HepG2 (cell line): ENCODE measurements around the gene LRIG1. TPM values are rescaled to one million over a fixed set of nuclear protein-coding genes. Genes with fewer than 3 reads are reported as not detected.
A peak's percentile ranks its signal among the peaks of the same experiment; 100 is the strongest.

Source experiments
- ATF2 ChIP-seq: sonication (generic); formaldehyde crosslinking; IDR thresholded peaks from 2 replicates; pipeline ENCODE4 v1.4.0; 2020; ENCODE audit warnings: missing genetic modification reagents
- NR2F6 ChIP-seq, 2 experiments: IDR thresholded peaks; 2 replicates each; pipeline ENCODE4 v1.6.1; 2016; ENCODE audit warnings: antibody characterized with exemption in 1 of 2, mild to moderate bottlenecking in 1 of 2
- SOX6 ChIP-seq, 2 experiments: fragments of 450-650 bp in 1 of 2; sonication (generic) in 1 of 2; formaldehyde crosslinking in 1 of 2; IDR thresholded peaks; 2 replicates each; pipeline versions ENCODE4 v1.4.0 to v1.6.1; 2017 to 2020; ENCODE audit warnings: antibody characterized with exemption in 1 of 2, mild to moderate bottlenecking in 1 of 2, missing genetic modification reagents in 1 of 2
- SP140L ChIP-seq: sonication (generic); formaldehyde crosslinking; IDR thresholded peaks from 2 replicates; pipeline ENCODE4 v1.4.0; 2020; ENCODE audit warnings: missing genetic modification reagents, borderline replicate concordance
- TOE1 ChIP-seq: sonication (generic); formaldehyde crosslinking; IDR thresholded peaks from 2 replicates; pipeline ENCODE4 v1.4.0; 2020; ENCODE audit warnings: mild to moderate bottlenecking, missing genetic modification reagents
- ZNF121 ChIP-seq: sonication (generic); formaldehyde crosslinking; IDR thresholded peaks from 2 replicates; pipeline ENCODE4 v1.5.0; 2020; ENCODE audit warnings: mild to moderate bottlenecking, missing genetic modification reagents
- ZNF281 ChIP-seq: sonication (generic); formaldehyde crosslinking; IDR thresholded peaks from 2 replicates; pipeline ENCODE4 v1.4.0; 2020; ENCODE audit warnings: missing genetic modification reagents, borderline replicate concordance
- ZNF432 ChIP-seq: sonication (generic); formaldehyde crosslinking; IDR thresholded peaks from 2 replicates; pipeline ENCODE4 v1.5.0; 2020; ENCODE audit warnings: missing genetic modification reagents, mild to moderate bottlenecking, borderline replicate concordance
- ZNF496 ChIP-seq: sonication (generic); formaldehyde crosslinking; IDR thresholded peaks from 2 replicates; pipeline ENCODE4 v1.8.1; 2023; ENCODE audit warnings: mild to moderate bottlenecking, moderate library complexity, missing genetic modification reagents; ENCODE audit not compliant: insufficient replicate concordance
- ZNF747 ChIP-seq: sonication (generic); formaldehyde crosslinking; IDR thresholded peaks from 2 replicates; pipeline ENCODE4 v1.8.1; 2023; ENCODE audit warnings: missing genetic modification reagents, mild to moderate bottlenecking, borderline replicate concordance
- polyA plus RNA-seq, 8 experiments: library from polyadenylated mRNA; depleted of rRNA in 3 of 8; stranded (reverse) in 7 of 8; unstranded in 1 of 8; fragments of >200 nt; fragmentation: Illumina TruSeq in 4 of 8; extraction: Trizol in 4 of 8; gene quantifications; 2 replicates each; pipeline versions ENCODE4 v1.2.1 to v1.2.3, GENCODE V29; 2011 to 2016; ENCODE audit warnings: low read depth in 4 of 8, missing spikeins in 1 of 8, mixed read lengths in 1 of 8; ENCODE audit not compliant: insufficient read depth in 1 of 8
- total RNA-seq, 5 experiments: library from RNA; depleted of rRNA; stranded (reverse); fragments of >200 nt; fragmentation: Illumina TruSeq; extraction: Trizol; gene quantifications; 2 replicates each; pipeline ENCODE4 v1.2.3, GENCODE V29; 2016; ENCODE audit warnings: low read depth in 1 of 5
- TF ChIP-seq, protein P1 (sequence below): sonication (generic); formaldehyde crosslinking; IDR thresholded peaks from 2 replicates; pipeline ENCODE4 v1.5.0; 2020; ENCODE audit warnings: missing genetic modification reagents
- TF ChIP-seq, protein P2 (sequence below): IDR thresholded peaks from 2 replicates; pipeline ENCODE4 v1.4.0; 2020; ENCODE audit warnings: mild to moderate bottlenecking, missing genetic modification reagents
- TF ChIP-seq, protein P3 (sequence below): sonication (generic); formaldehyde crosslinking; IDR thresholded peaks from 2 replicates; pipeline ENCODE4 v1.8.0; 2022; ENCODE audit warnings: mild to moderate bottlenecking, missing genetic modification reagents, borderline replicate concordance
- TF ChIP-seq, protein P4 (sequence below): sonication (generic); formaldehyde crosslinking; IDR thresholded peaks from 2 replicates; pipeline ENCODE4 v1.4.0; 2020; ENCODE audit warnings: missing genetic modification reagents, borderline replicate concordance

LRIG1 gene
- total and polyA plus RNA-seq, 2 of the 13 experiments (the other 11 are each of a cell fraction or from before 2014, with no cell fraction given) = 17.8 to 24.8 TPM

DNA sequence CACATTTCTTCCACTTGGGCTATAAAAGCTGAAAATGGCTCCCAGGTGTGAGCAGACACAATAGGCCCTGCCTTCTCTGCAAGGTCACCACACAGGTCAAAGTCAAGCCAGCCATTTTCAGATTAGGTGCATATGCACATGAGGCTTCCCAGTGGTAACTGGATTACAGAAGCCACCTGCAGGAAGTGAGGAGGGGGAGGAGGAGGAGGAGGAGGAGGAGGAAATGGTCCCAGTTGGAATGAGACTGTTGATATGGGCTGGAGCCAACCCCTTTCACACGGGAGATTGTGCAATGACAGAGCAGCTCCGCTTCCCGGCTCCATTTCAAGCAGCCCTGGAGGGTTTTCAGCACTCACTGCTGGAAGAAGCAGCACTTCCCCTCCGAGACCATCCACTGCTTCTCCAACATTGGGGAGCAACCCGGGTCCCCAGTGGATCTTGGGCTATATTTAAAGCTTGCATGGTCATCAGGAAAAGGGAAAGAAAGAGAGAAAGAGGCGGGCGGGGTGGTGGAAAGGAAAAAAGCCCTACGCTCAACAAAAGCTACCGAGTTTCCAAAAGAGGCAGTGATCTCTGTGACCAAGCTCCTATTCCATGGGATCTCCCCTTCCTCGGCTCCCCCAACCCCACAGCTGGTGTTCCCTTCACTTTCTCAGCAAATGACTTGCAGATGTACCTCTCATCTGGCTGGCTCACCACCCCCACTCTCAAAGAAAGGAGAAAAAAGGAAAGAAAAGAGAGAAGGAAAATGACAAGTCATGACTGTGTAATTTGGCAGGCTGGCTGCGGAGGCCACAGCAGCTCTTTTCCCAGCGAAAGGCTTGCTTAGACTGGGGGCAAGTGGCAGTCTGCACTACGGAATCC lies 58.3 kb downstream of the LRIG1 start (continued):
- TF ChIP-seq, protein P1, sequence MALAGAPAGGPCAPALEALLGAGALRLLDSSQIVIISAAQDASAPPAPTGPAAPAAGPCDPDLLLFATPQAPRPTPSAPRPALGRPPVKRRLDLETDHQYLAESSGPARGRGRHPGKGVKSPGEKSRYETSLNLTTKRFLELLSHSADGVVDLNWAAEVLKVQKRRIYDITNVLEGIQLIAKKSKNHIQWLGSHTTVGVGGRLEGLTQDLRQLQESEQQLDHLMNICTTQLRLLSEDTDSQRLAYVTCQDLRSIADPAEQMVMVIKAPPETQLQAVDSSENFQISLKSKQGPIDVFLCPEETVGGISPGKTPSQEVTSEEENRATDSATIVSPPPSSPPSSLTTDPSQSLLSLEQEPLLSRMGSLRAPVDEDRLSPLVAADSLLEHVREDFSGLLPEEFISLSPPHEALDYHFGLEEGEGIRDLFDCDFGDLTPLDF = no peak
- TF ChIP-seq SOX6 (IDR thresholded peaks at IDR 0.05) (no peak), SOX6 (CRISPR knock-in tag; IDR thresholded peaks at IDR 0.05) (peak; percentile 76), ZNF121 (no peak), NR2F6 (IDR thresholded peaks at IDR 0.05) (peak; percentile 49; the same call in 1 of the 2 replicates), NR2F6 (CRISPR knock-in tag; IDR thresholded peaks at IDR 0.05) (peak; percentile 77), ZNF496 (CRISPR knock-in tag) (no peak), ZNF281 (CRISPR knock-in tag) (peak; percentile 57; the same call in 1 of the 2 replicates), ATF2 (CRISPR knock-in tag) (no peak), SP140L (CRISPR knock-in tag) (no peak), ZNF747 (CRISPR knock-in tag) (no peak), ZNF432 (CRISPR knock-in tag) (no peak), TOE1 (no peak)
- TF ChIP-seq, protein P2, sequence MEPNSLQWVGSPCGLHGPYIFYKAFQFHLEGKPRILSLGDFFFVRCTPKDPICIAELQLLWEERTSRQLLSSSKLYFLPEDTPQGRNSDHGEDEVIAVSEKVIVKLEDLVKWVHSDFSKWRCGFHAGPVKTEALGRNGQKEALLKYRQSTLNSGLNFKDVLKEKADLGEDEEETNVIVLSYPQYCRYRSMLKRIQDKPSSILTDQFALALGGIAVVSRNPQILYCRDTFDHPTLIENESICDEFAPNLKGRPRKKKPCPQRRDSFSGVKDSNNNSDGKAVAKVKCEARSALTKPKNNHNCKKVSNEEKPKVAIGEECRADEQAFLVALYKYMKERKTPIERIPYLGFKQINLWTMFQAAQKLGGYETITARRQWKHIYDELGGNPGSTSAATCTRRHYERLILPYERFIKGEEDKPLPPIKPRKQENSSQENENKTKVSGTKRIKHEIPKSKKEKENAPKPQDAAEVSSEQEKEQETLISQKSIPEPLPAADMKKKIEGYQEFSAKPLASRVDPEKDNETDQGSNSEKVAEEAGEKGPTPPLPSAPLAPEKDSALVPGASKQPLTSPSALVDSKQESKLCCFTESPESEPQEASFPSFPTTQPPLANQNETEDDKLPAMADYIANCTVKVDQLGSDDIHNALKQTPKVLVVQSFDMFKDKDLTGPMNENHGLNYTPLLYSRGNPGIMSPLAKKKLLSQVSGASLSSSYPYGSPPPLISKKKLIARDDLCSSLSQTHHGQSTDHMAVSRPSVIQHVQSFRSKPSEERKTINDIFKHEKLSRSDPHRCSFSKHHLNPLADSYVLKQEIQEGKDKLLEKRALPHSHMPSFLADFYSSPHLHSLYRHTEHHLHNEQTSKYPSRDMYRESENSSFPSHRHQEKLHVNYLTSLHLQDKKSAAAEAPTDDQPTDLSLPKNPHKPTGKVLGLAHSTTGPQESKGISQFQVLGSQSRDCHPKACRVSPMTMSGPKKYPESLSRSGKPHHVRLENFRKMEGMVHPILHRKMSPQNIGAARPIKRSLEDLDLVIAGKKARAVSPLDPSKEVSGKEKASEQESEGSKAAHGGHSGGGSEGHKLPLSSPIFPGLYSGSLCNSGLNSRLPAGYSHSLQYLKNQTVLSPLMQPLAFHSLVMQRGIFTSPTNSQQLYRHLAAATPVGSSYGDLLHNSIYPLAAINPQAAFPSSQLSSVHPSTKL (CRISPR knock-in tag) = peak; percentile 51; the same call in 1 of the 2 replicates
- TF ChIP-seq, protein P3, sequence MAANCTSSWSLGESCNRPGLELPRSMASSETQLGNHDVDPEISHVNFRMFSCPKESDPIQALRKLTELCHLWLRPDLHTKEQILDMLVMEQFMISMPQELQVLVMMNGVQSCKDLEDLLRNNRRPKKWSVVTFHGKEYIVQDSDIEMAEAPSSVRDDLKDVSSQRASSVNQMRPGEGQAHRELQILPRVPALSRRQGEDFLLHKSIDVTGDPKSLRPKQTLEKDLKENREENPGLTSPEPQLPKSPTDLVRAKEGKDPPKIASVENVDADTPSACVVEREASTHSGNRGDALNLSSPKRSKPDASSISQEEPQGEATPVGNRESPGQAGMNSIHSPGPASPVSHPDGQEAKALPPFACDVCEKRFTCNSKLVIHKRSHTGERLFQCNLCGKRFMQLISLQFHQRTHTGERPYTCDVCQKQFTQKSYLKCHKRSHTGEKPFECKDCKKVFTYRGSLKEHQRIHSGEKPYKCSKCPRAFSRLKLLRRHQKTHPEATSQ (CRISPR knock-in tag) = no peak
- TF ChIP-seq, protein P4, sequence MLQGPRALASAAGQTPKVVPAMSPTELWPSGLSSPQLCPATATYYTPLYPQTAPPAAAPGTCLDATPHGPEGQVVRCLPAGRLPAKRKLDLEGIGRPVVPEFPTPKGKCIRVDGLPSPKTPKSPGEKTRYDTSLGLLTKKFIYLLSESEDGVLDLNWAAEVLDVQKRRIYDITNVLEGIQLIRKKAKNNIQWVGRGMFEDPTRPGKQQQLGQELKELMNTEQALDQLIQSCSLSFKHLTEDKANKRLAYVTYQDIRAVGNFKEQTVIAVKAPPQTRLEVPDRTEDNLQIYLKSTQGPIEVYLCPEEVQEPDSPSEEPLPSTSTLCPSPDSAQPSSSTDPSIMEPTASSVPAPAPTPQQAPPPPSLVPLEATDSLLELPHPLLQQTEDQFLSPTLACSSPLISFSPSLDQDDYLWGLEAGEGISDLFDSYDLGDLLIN (CRISPR knock-in tag) = no peak
